ENCODE measurements around the gene GGA1.

DNA sequence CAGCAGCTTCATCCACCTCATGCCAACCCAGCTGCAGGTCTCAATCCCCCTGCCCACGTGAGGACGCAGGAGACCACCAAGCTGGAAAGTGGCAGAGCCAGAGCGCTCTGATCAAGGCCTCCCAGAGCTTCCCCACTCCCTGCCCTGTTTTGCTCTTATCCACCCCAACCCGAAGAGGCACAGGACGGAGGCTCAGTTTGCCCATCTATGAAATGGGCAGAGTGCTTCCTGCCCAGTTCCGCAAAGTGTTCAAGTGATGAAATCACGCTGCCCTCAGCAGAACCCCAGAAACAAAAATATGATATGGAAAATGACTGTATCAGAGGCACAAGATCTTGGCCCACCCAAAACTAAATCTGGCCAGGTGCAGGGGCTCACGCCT is 36.7 kb upstream of the GGA1 start:
- TF ChIP-seq EZH2 (IDR thresholded peaks at IDR 0.05; ENCODE audit: insufficient read depth, poor library complexity, severe bottlenecking) (no peak), EZH2phosphoT487 (IDR thresholded peaks at IDR 0.05; ENCODE audit: insufficient read depth, low read depth) (no peak)
